NCI-H69 (cell line): ENCODE measurements around the gene LSM3.

ENCODE experiments used
- DNase-seq: peaks from one replicate; lab custom pipeline; 2025; lab: John Stamatoyannopoulos, UW

LSM3 gene

GRCh38 chr3:14178247-14179113 is at the start of gene LSM3, which contains the start of gene XPC:
TSS of gene LSM3 (plus strand) at chr3:14178817. CDS start at chr3:14178861, 44 bp downstream.
TSS of gene XPC (minus strand) at chr3:14178601. CDS start at chr3:14178568, 33 bp downstream.
- DNase-seq = peak; percentile 97

GRCh38 chr3:14129296-14129695 is 49.3 kb upstream of the LSM3 start:
- no peak for DNase-seq

- no peak for DNase-seq
Observed at GRCh38 chr3:14130230-14130629, 48.4 kb upstream of the LSM3 start.

GRCh38 chr3:14130707-14131106 is 47.9 kb upstream of the LSM3 start:
- DNase-seq = no peak

GRCh38 chr3:14131134-14131533 is 47.5 kb upstream of the LSM3 start:
- no peak for DNase-seq

GRCh38 chr3:14132120-14132519 is 46.5 kb upstream of the LSM3 start:
- no peak for DNase-seq

- no peak for DNase-seq
Observed at GRCh38 chr3:14132689-14133088, 45.9 kb upstream of the LSM3 start.

- no peak for DNase-seq
Observed at GRCh38 chr3:14133188-14133800, 45.3 kb upstream of the LSM3 start.

GRCh38 chr3:14133876-14134275 is 44.7 kb upstream of the LSM3 start:
- DNase-seq = no peak

- no peak for DNase-seq
Observed at GRCh38 chr3:14134291-14134690, 44.3 kb upstream of the LSM3 start.

- DNase-seq = no peak
Observed at GRCh38 chr3:14135581-14135980, 43.0 kb upstream of the LSM3 start.

GRCh38 chr3:14137004-14137403 is 41.6 kb upstream of the LSM3 start:
- DNase-seq = no peak

- DNase-seq = no peak
Observed at GRCh38 chr3:14137445-14137844, 41.2 kb upstream of the LSM3 start.

- DNase-seq = no peak
Observed at GRCh38 chr3:14138109-14138877, 40.3 kb upstream of the LSM3 start.

GRCh38 chr3:14138878-14139655 is 39.5 kb upstream of the LSM3 start:
- no peak for DNase-seq

GRCh38 chr3:14139771-14140170 is 38.8 kb upstream of the LSM3 start:
- DNase-seq = no peak

- no peak for DNase-seq
Observed at GRCh38 chr3:14140668-14141067, 37.9 kb upstream of the LSM3 start.

- DNase-seq = peak; percentile 1
Observed at GRCh38 chr3:14141144-14141543, 37.5 kb upstream of the LSM3 start.

GRCh38 chr3:14141602-14142341 is 36.8 kb upstream of the LSM3 start:
- DNase-seq = no peak

- DNase-seq = peak; percentile 1
Observed at GRCh38 chr3:14142567-14143270, 35.9 kb upstream of the LSM3 start.
